ENCODE data around the gene DUSP19. TPM values are rescaled to one million over a fixed set of nuclear protein-coding genes. Genes with fewer than 3 reads are reported as not detected.

Gene DUSP19
- total and polyA plus RNA-seq, 2 of the 4 experiments (the other 2 are of a cell fraction), result 0.86 to 1.4 TPM

DNA sequence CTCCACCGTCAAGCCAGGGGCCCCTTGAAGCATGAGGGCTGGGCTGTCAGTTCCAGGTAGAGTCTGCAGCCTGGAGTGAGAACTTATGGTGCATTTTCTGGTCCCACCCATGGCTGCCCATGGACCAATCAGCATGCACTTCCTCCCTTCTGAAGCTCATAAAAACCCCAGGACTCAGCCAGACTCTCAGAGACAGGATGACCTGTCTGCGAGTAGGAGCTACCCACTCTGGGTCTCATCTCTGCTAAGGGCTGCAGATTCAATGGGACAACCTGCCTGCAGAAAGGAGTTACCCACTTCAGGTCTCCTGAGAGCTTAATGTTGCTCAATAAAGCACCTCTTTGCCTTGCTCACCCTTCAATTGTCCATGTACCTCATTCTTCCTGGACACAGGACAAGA is 9.4 kb upstream of the DUSP19 start:
- Histone ChIP-seq H3K9me3 (ENCODE audit: control insufficient read depth, insufficient read depth, low read length) (peaks cover 3% of the 10 kb centered on the region; the same call in 1 of the 2 replicates), H2AFZ (replicated peaks; ENCODE audit: low read length, poor library complexity) (no peak overlapping the region), H3K23ac (ENCODE audit: low read depth, low read length) (no peak overlapping the region), H4K5ac (ENCODE audit: low read depth, low read length) (no peak overlapping the region), H3K36me3 (ENCODE audit: control insufficient read depth, insufficient read depth, low read length) (no peaks in the 10 kb centered on the region), H2BK5ac (ENCODE audit: low read depth, low read length, poor library complexity, severe bottlenecking) (no peak overlapping the region), H3K4ac (ENCODE audit: low read depth, low read length) (no peak overlapping the region), H3K27me3 (ENCODE audit: control insufficient read depth, insufficient read depth, low read length) (peaks cover 4% of the 10 kb centered on the region; the same call in 1 of the 2 replicates), H3K79me1 (ENCODE audit: low read depth in 1 of 2, low read length in 2 of 2) (no peaks in the 10 kb centered on the region), H3K56ac (ENCODE audit: extremely low read depth, insufficient read depth, low read length) (no peak overlapping the region), H3K27ac (ENCODE audit: insufficient read depth, low read length) (no peak overlapping the region), H2BK20ac (ENCODE audit: low read depth, low read length) (no peak overlapping the region), H4K91ac (ENCODE audit: insufficient read depth, low read depth, low read length) (no peak overlapping the region), H4K20me1 (ENCODE audit: insufficient read depth, low read length) (no peaks in the 10 kb centered on the region), H2BK120ac (ENCODE audit: low read depth, low read length) (no peak overlapping the region), H3K18ac (ENCODE audit: low read depth, low read length) (no peak overlapping the region), H3K4me2 (ENCODE audit: low read depth, low read length) (no peak overlapping the region), H2AK9ac (replicated peaks; ENCODE audit: low read depth, low read length, poor library complexity) (no peak overlapping the region), H4K8ac (ENCODE audit: low read depth in 2 of 2, low read length in 2 of 2) (no peak overlapping the region), H3K9ac (ENCODE audit: low read depth, low read length) (no peak overlapping the region), H2AK5ac (ENCODE audit: low read depth, low read length) (no peak overlapping the region), H2BK15ac (ENCODE audit: low read depth, low read length) (no peak overlapping the region), H3K14ac (replicated peaks; ENCODE audit: low read depth, low read length) (no peak overlapping the region), H3K9me1 (ENCODE audit: insufficient read depth, low read length) (no peaks in the 10 kb centered on the region), H3K4me1 (ENCODE audit: control insufficient read depth, insufficient read depth, low read length) (no peaks in the 10 kb centered on the region), H3K4me3 (ENCODE audit: insufficient read depth, low read depth, low read length) (no peak overlapping the region)
- POLR2A ChIA-PET (ENCODE audit: unreplicated experiment), result interaction anchor here (0.6 kb wide), 1 partner anchor 26 kb away, joined by 4 read pairs; no protein-coding TSS in a partner anchor
- no peak for TF ChIP-seq FOS (IDR thresholded peaks at IDR 0.05; ENCODE audit: low read depth, low read length)
- TF ChIP-seq CEBPB (IDR thresholded peaks at IDR 0.05; ENCODE audit: low read depth, low read length), result no peak
- TF ChIP-seq, protein P1, sequence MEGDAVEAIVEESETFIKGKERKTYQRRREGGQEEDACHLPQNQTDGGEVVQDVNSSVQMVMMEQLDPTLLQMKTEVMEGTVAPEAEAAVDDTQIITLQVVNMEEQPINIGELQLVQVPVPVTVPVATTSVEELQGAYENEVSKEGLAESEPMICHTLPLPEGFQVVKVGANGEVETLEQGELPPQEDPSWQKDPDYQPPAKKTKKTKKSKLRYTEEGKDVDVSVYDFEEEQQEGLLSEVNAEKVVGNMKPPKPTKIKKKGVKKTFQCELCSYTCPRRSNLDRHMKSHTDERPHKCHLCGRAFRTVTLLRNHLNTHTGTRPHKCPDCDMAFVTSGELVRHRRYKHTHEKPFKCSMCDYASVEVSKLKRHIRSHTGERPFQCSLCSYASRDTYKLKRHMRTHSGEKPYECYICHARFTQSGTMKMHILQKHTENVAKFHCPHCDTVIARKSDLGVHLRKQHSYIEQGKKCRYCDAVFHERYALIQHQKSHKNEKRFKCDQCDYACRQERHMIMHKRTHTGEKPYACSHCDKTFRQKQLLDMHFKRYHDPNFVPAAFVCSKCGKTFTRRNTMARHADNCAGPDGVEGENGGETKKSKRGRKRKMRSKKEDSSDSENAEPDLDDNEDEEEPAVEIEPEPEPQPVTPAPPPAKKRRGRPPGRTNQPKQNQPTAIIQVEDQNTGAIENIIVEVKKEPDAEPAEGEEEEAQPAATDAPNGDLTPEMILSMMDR (conservative IDR thresholded peaks at IDR 0.05; ENCODE audit: low read depth, low read length), result no peak
- TF ChIP-seq, protein P2, sequence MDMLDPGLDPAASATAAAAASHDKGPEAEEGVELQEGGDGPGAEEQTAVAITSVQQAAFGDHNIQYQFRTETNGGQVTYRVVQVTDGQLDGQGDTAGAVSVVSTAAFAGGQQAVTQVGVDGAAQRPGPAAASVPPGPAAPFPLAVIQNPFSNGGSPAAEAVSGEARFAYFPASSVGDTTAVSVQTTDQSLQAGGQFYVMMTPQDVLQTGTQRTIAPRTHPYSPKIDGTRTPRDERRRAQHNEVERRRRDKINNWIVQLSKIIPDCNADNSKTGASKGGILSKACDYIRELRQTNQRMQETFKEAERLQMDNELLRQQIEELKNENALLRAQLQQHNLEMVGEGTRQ (IDR thresholded peaks at IDR 0.05; ENCODE audit: low read depth, low read length), result no peak
- no peak for TF ChIP-seq NFE2L2 (IDR thresholded peaks at IDR 0.05; ENCODE audit: low read depth, low read length)
- BruUV-seq (replicated peaks), result no TSS peak
- 67% methylated on average over 1 of the region's 2 CpGs; no CpG with 5 or more reads in 1 of the 2 experiments for WGBS, 2 experiments (ENCODE audit: extremely low coverage in 2 of 2, insufficient read length in 1 of 2)
- in situ Hi-C loops (cut with MboI; ENCODE audit: low sequenced_read_pairs) (no loop called here), intact Hi-C loops (cut with micrococcal nuclease) (no loop called here), dilution Hi-C loops (cut with HindIII; ENCODE audit: low sequenced_read_pairs, unreplicated experiment) (no loop called here)
- no peak for ATAC-seq (ENCODE audit: low read depth)
- no peak for DNase-seq
- CTCF ChIA-PET, result interaction anchor here (1.0 kb wide), 1 partner anchor 9 kb away, joined by 3 read pairs; the partner anchor contains the start of gene DUSP19
